HUES64 (cell line): Measurements from ENCODE around the gene DOK1. TPM values are rescaled to one million over a fixed set of nuclear protein-coding genes. Genes with fewer than 3 reads are reported as not detected.
A peak's percentile ranks its signal among the peaks of the same experiment; 100 is the strongest.

Experiments
- H3K27ac ChIP-seq: 2 replicates; pipeline ENCODE4 v1.7.0; 2013; ENCODE audit warnings: low read depth, low read length, inconsistent platforms
- H3K27me3 ChIP-seq: 2 replicates; pipeline ENCODE4 v1.6.1; 2013; ENCODE audit warnings: mild to moderate bottlenecking, low read length; ENCODE audit not compliant: insufficient read depth
- H3K36me3 ChIP-seq: 2 replicates; pipeline ENCODE4 v1.6.1; 2013; ENCODE audit warnings: mild to moderate bottlenecking, low read length; ENCODE audit not compliant: insufficient read depth
- H3K4me1 ChIP-seq: 2 replicates; pipeline ENCODE4 v1.6.1; 2013; ENCODE audit warnings: mild to moderate bottlenecking, low read length, moderate library complexity; ENCODE audit not compliant: insufficient read depth
- H3K4me3 ChIP-seq: 2 replicates; pipeline ENCODE4 v1.5.1; 2013; ENCODE audit warnings: mild to moderate bottlenecking, low read length, moderate library complexity
- H3K9ac ChIP-seq: 2 replicates; pipeline ENCODE4 v1.6.1; 2013; ENCODE audit warnings: mild to moderate bottlenecking, low read depth, low read length
- H3K9me3 ChIP-seq: 2 replicates; pipeline ENCODE4 v1.6.1; 2013; ENCODE audit warnings: low read depth, low read length; ENCODE audit not compliant: insufficient read depth
- WGBS: fragments of 150-250, 120-280 bp; methylation state at CpG from one replicate; pipeline ENCODE4 v1.1.7; 2013; ENCODE audit warnings: missing lambda C conversion rate; 5-methylcytosine and 5-hydroxymethylcytosine counted together
- polyA plus RNA-seq, 2 experiments: library from polyadenylated mRNA; stranded (reverse); fragments of 50-300 nt; gene quantifications; one replicate each; pipeline ENCODE4 v1.2.3, GENCODE V29; 2013

The DOK1 gene
- polyA plus RNA-seq (2013, experiment 1 of 2), result 8.2 TPM
- polyA plus RNA-seq (2013, experiment 2 of 2), result 8.4 TPM

DNA sequence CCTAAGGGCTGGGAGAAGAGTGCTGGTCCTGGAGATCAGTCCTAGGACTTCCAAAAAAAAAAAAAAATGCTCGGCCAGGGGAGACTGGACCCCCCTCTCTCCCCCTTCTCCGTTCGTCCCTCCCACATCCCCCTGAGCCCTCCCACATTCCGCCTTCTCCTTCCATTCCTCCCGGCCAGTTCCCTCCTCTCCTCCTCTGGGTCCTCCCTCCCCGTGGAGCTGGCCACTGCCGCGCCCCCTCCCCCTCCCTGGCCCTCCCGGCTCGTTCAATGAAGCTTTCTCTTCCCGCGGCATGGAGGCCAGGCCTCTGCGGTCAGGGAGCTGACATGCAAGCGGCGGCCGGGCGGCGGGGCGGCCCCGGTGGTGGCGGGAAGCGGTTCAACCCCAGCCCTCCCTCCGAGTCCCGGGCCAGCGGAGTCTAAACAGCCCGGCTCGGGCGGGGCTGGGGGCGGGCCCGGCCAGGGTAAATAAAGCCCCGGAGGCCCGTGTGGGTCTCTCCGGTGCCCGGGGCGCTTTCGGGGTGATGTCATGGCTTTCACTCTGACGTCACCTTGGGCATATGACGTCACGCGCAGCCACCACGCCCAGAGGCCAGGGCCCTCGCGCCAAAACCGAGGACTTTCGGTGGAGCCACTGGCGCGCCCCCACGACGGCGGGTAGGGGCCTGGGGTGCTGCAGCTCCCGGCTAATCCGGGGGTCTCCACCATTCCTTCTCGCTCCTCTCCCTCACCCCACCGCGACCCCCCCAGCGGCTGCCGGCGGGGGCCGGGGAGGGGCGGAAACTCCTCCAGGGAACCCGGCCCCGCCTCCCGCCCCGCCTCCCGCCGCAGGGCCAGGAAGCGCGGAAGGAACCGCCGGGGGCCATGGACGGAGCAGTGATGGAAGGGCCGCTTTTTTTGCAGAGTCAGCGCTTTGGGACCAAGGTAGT is at the start of gene DOK1, which contains the start of gene LOXL3:
TSS of gene DOK1 (plus strand) at position 829 of the 928 bp plus-strand sequence. CDS start at position 864, 35 bp downstream.
TSS of gene LOXL3 (minus strand) at position 51 of the 928 bp plus-strand sequence. CDS start 1,308 bp downstream, outside the sequence.
- H3K9me3 ChIP-seq, result no peaks in the 10 kb centered on the region
- peak within 1 kb of the TSS; percentile 59 for H3K9ac ChIP-seq
- WGBS, result under 1% methylated on average over 73 of the region's 73 CpGs
- peak within 1 kb of the TSS; percentile 95 for H3K4me3 ChIP-seq
- peak within 1 kb of the TSS; percentile 95; the same call in 1 of the 2 replicates for H3K27ac ChIP-seq
- H3K4me1 ChIP-seq, result peaks cover 14% of the 10 kb centered on the region; the same call in 1 of the 2 replicates
- no peaks in the 10 kb centered on the region for H3K36me3 ChIP-seq
- H3K27me3 ChIP-seq, result peaks cover 51% of the 10 kb centered on the region

- Histone ChIP-seq H3K9me3 (no peaks in the 10 kb centered on the region), H3K4me3 (no peak overlapping the region), H3K27me3 (peaks cover 76% of the 10 kb centered on the region), H3K4me1 (peaks cover 24% of the 10 kb centered on the region), H3K9ac (no peak overlapping the region), H3K27ac (no peak overlapping the region), H3K36me3 (peaks cover 14% of the 10 kb centered on the region)
- 96% methylated on average over 14 of the region's 14 CpGs for WGBS
Measured at GRCh38 chr2:74505448-74506246, 48.9 kb upstream of the DOK1 start.

DNA sequence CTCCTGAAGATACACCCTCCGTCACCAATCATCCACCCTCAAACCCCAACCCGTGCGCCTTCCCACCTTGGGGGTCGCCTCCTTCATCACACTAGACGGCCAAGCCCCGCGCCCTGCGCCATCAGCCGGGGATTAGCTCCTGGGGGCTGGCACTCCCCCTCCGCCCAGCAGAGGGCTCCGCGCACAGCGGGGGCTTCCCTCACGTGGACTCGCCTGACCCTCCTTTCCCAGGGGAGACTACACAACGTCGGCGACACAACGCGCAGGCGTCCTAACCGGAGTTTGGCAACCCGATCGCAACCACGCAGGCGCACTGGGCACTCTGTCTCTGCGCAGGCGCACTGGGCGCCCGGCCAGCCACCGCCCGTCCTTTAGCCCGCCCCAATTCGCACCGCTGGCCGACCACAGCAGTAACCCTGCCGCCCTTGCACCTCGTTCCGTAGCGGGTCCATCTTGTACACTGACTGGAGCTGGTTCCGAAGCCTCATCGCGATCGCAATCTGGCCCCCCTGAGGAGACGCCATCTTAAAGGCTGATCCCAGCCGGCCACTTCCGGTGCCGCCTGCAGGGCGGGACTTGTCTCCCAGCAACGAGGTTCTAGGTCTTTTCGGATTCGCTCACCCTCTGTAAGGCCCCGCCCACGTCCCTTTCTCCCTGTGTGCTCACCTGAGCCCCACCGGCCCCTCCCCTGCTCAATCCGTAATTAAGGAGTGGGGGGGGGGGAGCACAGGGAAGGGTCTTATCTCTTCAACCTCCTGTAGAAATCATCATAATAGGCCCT is 47.2 kb upstream of the DOK1 start, which contains the start of gene PCGF1:
TSS of gene PCGF1 (minus strand) at position 551 of the 781 bp plus-strand sequence. CDS start at position 524, 27 bp downstream.
- peak within 1 kb of the TSS; percentile 79 for H3K4me3 ChIP-seq
- peaks cover 76% of the 10 kb centered on the region for H3K27me3 ChIP-seq
- H3K9me3 ChIP-seq, result no peaks in the 10 kb centered on the region
- H3K4me1 ChIP-seq, result peaks cover 17% of the 10 kb centered on the region; the same call in 1 of the 2 replicates
- peak within 1 kb of the TSS; percentile 90 for H3K9ac ChIP-seq
- H3K36me3 ChIP-seq, result peaks cover 14% of the 10 kb centered on the region
- under 1% methylated on average over 53 of the region's 56 CpGs for WGBS
- peak within 1 kb of the TSS; percentile 95 for H3K27ac ChIP-seq

DNA sequence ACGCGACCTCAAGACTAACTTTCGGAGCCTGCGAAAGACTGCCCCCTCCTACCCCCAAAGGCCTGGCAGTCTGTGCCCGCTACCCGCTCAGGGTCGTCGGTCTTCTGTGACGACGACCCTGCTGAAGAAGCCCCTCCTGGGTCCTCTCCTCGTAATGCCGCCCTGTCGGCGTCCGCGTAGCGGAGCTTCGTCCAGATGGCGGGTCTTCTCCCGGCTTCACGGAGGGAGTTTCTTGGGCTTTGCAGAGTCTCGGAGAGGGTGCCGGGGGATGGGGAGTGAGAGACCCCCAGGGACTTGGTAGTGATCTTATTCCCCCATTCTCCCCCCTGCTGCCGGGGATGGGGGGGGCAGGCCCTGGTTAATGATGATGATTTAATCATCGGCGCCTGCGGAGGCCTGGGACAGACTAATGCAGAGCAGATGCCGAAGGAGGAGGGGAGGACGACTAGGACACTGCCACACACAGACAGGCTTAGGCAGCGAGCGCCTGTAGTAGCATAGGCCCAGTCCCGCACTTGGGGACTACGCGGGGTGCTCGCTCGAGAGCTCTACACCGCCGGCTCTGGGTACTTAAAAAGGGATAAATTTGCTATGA is 46.5 kb upstream of the DOK1 start:
- H3K4me1 ChIP-seq, result peaks cover 17% of the 10 kb centered on the region; the same call in 1 of the 2 replicates
- H3K27me3 ChIP-seq, result peaks cover 76% of the 10 kb centered on the region
- WGBS, result 5% methylated on average over 36 of the region's 38 CpGs
- no peaks in the 10 kb centered on the region for H3K9me3 ChIP-seq
- H3K36me3 ChIP-seq, result peaks cover 14% of the 10 kb centered on the region
- H3K9ac ChIP-seq, result peak overlapping the region; percentile 90
- peak overlapping the region; percentile 95; the same call in 1 of the 2 replicates for H3K27ac ChIP-seq
- H3K4me3 ChIP-seq, result peak overlapping the region; percentile 79

GRCh38 chr2:74510272-74510671 is 44.2 kb upstream of the DOK1 start:
- Histone ChIP-seq H3K36me3 (peaks cover 8% of the 10 kb centered on the region), H3K9me3 (no peaks in the 10 kb centered on the region), H3K9ac (no peak overlapping the region), H3K4me1 (peaks cover 13% of the 10 kb centered on the region; the same call in 1 of the 2 replicates), H3K4me3 (no peak overlapping the region), H3K27me3 (peaks cover 76% of the 10 kb centered on the region), H3K27ac (no peak overlapping the region)
- WGBS, result 86% methylated on average over 4 of the region's 4 CpGs

GRCh38 chr2:74511104-74511989 is 43.2 kb upstream of the DOK1 start:
- WGBS, result 75% methylated on average over 11 of the region's 11 CpGs
- H3K9ac ChIP-seq, result no peak overlapping the region
- H3K27ac ChIP-seq, result no peak overlapping the region
- peaks cover 81% of the 10 kb centered on the region for H3K27me3 ChIP-seq
- no peak overlapping the region for H3K4me3 ChIP-seq
- peaks cover 13% of the 10 kb centered on the region; the same call in 1 of the 2 replicates for H3K4me1 ChIP-seq
- no peaks in the 10 kb centered on the region for H3K36me3 ChIP-seq
- H3K9me3 ChIP-seq, result peaks cover under 1% of the 10 kb centered on the region; the same call in 1 of the 2 replicates

DNA sequence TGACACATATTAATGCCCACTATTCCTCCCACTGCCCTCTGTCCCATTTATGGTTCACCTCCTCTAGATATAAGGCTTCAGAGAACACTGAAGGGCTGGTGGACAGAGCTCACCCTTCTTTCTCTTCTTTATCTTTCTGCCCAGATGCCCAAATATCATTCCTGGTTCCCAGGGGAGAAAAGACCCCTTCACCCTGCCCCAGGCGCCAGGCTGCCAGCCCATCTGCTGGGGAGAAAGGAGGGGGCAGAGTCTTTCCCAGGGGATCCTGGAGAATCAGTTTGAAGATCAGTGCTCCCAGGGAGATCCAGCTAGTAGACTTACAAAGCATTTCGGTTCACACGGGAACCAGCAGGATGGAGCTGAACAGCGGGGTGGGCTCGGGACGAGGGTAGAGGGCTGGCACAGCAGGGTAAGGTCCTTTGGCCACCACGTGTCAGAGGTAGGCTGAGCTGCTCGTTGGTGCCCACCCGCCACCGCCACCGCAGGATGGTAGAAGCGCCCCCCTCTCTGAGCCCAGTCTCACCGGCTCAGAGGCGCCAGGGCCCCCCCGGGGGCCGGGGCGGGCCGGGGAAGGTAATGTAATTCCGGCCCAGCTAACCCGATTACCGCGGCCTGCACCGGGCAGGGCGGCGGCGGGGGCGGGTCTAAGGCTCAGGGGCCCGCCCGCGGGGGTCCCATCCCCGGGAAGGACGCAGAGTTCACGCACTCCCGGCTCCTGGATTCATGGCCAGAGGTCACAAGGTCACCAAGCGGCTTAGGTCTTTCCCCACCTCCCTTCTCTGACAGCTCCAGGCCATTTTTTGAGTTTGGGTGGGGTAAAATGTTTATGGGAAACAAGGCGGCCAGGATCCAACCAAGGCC is 41.5 kb upstream of the DOK1 start:
- no peak overlapping the region for H3K9ac ChIP-seq
- peak overlapping the region; percentile 26; the same call in 1 of the 2 replicates for H3K4me3 ChIP-seq
- H3K36me3 ChIP-seq, result no peaks in the 10 kb centered on the region
- peaks cover 6% of the 10 kb centered on the region; the same call in 1 of the 2 replicates for H3K9me3 ChIP-seq
- H3K27me3 ChIP-seq, result peaks cover 98% of the 10 kb centered on the region
- H3K27ac ChIP-seq, result no peak overlapping the region
- WGBS, result 3% methylated on average over 36 of the region's 36 CpGs
- H3K4me1 ChIP-seq, result peaks cover 8% of the 10 kb centered on the region; the same call in 1 of the 2 replicates

DNA sequence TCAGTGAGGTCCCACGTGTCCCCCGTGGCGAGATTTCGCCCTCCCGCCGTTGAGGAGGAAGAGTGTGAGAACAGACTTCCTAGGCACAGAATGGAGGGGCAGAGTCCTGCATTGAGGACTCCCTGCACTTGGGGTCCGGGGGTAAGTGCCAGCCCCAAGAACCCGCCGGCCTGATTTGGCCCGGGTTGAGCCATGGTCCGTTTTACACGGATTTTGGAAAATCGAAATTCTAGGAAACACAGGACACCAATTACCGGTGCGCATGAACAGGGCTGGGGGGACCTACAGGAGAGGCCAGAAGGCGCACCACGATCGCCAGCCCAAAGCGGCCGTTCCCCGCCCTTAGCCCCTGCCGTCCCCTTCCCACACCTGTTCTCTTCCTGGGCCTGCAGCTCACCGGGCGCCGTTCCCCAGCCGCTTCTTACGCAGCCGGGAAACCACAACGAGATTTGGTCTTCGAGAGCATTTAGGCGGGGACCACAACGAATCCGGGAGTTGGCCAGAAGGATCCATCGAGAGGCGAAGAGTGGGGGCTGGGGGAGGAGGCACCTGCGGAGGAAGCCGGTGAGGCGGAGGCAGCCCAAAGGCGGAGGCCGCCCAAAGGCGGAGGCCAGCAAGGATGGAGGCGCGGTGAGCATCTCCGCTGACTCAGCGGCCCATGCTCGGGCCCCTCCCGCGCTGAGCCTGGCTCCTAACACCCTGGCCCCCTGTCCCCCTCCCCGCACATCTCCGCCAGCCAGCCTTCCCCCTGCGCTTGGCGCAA is 40.7 kb upstream of the DOK1 start:
- Histone ChIP-seq H3K4me1 (0 out of 2 replicates have a peak, but pooled peaks cover 3% of the 10 kb centered on the region), H3K27ac (no peak overlapping the region), H3K9me3 (peaks cover 6% of the 10 kb centered on the region; the same call in 1 of the 2 replicates), H3K36me3 (no peaks in the 10 kb centered on the region), H3K27me3 (peaks cover 100% of the 10 kb centered on the region), H3K4me3 (peak overlapping the region; percentile 26), H3K9ac (no peak overlapping the region)
- WGBS, result 1% methylated on average over 52 of the region's 52 CpGs
